Keratinocyte (primary cell): ENCODE measurements around the gene SH3PXD2A.

Source experiments
- EZH2 ChIP-seq: IDR thresholded peaks from one replicate; pipeline ENCODE4 v1.6.1; 2012; ENCODE audit warnings: inconsistent platforms, mild to moderate bottlenecking, low read length, moderate library complexity
- TF ChIP-seq, protein P1 (sequence below), 3 experiments: IDR thresholded peaks in 1 of 3; conservative IDR thresholded peaks in 1 of 3; optimal IDR thresholded peaks in 1 of 3; 2 replicates in 2 of 3; 3 replicates in 1 of 3; pipeline versions ENCODE3 to v1.5.1; 2011; ENCODE audit warnings: low read length in 3 of 3, mild to moderate bottlenecking in 3 of 3, moderate library complexity in 2 of 3, control low read depth in 1 of 3, inconsistent platforms in 1 of 3; ENCODE audit not compliant: insufficient read depth in 2 of 3; ENCODE audit errors: extremely low read depth in 1 of 3

DNA sequence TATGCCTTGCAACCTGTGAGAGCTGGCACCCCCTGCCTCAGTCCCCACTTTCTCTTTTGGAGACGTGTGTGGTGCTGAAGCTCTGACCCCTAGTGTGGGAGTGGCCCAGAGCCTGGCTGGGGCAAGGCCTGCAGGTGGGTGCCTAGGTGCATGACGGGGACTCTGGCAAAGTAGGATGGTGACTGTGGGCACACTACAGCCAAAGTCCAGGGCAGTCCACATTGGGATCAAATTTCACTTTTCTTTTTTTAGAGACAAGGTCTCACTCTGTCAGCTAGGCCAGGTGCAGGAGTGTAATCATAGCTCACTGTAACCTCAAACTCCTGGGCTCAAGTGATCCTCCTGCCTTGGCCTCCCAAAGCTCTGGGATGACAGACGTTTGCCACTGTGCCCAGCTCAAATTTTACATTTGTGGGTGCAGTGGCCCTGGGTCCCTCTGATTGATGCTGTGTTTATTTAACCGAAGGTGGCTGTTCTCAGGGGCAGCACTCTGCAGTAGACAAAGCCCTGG, 309.6 kb downstream of the SH3PXD2A start:
- TF ChIP-seq, protein P1, sequence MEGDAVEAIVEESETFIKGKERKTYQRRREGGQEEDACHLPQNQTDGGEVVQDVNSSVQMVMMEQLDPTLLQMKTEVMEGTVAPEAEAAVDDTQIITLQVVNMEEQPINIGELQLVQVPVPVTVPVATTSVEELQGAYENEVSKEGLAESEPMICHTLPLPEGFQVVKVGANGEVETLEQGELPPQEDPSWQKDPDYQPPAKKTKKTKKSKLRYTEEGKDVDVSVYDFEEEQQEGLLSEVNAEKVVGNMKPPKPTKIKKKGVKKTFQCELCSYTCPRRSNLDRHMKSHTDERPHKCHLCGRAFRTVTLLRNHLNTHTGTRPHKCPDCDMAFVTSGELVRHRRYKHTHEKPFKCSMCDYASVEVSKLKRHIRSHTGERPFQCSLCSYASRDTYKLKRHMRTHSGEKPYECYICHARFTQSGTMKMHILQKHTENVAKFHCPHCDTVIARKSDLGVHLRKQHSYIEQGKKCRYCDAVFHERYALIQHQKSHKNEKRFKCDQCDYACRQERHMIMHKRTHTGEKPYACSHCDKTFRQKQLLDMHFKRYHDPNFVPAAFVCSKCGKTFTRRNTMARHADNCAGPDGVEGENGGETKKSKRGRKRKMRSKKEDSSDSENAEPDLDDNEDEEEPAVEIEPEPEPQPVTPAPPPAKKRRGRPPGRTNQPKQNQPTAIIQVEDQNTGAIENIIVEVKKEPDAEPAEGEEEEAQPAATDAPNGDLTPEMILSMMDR (optimal IDR thresholded peaks at IDR 0.05 in 1 of 3, IDR thresholded peaks at IDR 0.05 in 1 of 3, conservative IDR thresholded peaks at IDR 0.05 in 1 of 3; ENCODE audit: extremely low read depth in 1 of 3, insufficient read depth in 2 of 3, low read length in 3 of 3): no peak
- TF ChIP-seq EZH2: no peak
